GM06990 (cell line): ENCODE measurements around the gene CXXC5.

ENCODE experiments used
- DNase-seq: peaks from one replicate; pipeline ENCODE4 v3.0.0-alpha.2; 2011; ENCODE audit not compliant: insufficient read length; ENCODE audit errors: extremely low read depth
- H3K27me3 ChIP-seq: replicated peaks from 2 replicates; pipeline ENCODE4 v1.6.0; 2011; ENCODE audit warnings: low read length; ENCODE audit not compliant: control insufficient read depth, insufficient read depth
- H3K36me3 ChIP-seq: 2 replicates; pipeline ENCODE4 v1.5.1; 2011; ENCODE audit warnings: low read length; ENCODE audit not compliant: control insufficient read depth, insufficient read depth
- H3K4me3 ChIP-seq: replicated peaks from 2 replicates; pipeline ENCODE4 v1.5.1; 2011; ENCODE audit warnings: low read depth, mild to moderate bottlenecking, control low read depth, low read length
- TF ChIP-seq, protein P1 (sequence below): IDR thresholded peaks from 2 replicates; pipeline ENCODE4 v1.5.1; 2011; ENCODE audit warnings: low read length, control low read depth, mild to moderate bottlenecking, inconsistent platforms; ENCODE audit not compliant: insufficient read depth, poor library complexity, severe bottlenecking

CXXC5 gene

DNA sequence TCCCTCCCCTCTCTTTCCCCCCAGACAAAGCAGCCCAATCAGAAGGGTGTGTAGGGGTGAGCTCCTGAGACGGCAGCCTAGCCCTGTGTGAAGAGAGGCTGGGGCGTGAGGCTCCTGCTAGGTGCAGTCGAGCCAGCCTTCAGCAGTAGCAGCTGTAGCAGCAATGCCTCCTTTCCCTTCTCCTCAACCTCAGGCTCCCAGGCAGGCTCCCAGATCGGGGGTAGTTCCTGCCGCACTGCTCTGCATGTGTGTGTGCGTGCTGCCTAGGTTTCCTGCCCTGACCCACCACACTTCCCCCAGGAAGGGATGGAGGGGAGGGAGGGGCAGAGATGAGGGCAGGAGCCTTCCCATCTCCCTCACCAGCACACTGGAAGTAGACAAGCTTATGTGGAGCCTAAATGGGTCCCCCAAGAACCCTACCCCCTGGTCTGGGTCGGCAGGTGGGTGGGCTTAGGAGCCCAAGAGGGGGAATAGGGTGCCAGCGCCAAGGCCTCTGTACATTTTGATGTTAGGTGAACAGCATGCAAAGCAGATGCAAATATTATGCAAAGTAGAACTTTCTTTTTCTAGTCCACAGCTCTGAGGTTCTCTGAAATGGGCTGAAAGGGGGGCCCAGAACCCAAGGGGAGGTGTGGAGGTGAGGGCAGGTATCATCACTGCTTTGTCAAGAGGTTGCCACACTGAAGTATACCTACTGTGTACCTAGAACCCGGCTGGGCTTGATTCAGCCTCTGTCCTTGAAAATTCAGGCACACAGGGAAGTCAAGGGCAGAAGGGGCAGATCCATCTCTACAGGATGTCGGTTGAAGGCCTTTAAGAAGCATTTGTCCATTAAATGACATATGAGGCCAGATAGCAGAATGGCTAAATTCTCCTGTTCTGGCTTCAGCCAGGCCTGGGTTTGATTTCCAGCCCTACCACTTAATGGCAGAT lies 57.8 kb downstream of the CXXC5 start:
- H3K4me3 ChIP-seq = no peak overlapping the region
- no peaks in the 10 kb centered on the region for H3K36me3 ChIP-seq
- no peaks in the 10 kb centered on the region; the same call in 1 of the 2 replicates for H3K27me3 ChIP-seq
- TF ChIP-seq, protein P1, sequence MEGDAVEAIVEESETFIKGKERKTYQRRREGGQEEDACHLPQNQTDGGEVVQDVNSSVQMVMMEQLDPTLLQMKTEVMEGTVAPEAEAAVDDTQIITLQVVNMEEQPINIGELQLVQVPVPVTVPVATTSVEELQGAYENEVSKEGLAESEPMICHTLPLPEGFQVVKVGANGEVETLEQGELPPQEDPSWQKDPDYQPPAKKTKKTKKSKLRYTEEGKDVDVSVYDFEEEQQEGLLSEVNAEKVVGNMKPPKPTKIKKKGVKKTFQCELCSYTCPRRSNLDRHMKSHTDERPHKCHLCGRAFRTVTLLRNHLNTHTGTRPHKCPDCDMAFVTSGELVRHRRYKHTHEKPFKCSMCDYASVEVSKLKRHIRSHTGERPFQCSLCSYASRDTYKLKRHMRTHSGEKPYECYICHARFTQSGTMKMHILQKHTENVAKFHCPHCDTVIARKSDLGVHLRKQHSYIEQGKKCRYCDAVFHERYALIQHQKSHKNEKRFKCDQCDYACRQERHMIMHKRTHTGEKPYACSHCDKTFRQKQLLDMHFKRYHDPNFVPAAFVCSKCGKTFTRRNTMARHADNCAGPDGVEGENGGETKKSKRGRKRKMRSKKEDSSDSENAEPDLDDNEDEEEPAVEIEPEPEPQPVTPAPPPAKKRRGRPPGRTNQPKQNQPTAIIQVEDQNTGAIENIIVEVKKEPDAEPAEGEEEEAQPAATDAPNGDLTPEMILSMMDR = no peak
- DNase-seq = no peak

DNA sequence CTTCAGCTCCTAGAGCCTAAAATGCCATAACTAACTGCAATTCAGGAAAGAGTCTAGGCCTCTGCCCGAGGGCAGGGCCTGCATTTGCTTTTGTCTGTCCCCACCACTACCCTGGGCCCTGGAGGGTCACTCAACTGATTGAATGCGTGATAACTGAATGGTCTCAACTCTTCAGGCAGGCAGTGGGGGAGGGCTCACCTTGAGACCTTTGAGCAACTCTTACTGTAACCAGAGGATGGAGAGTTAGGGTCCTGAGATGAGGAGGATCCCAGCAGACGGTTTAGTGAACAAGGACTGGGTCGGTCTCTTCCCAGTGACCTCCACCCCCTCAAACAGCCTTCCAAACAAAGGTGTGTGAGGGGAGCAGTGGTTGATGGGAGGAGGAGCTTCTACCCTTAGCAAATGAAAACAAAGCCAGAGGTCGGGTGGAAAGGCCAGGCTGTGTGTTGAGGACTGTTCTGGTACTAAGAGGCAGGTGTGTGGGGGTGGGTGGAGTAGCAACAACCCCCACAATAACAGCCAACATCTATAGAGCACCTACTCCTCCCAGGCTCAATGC lies 59.4 kb downstream of the CXXC5 start:
- Histone ChIP-seq H3K27me3 (no peaks in the 10 kb centered on the region), H3K4me3 (no peak overlapping the region), H3K36me3 (no peaks in the 10 kb centered on the region)
- TF ChIP-seq, protein P1 = no peak
- DNase-seq = no peak

DNA sequence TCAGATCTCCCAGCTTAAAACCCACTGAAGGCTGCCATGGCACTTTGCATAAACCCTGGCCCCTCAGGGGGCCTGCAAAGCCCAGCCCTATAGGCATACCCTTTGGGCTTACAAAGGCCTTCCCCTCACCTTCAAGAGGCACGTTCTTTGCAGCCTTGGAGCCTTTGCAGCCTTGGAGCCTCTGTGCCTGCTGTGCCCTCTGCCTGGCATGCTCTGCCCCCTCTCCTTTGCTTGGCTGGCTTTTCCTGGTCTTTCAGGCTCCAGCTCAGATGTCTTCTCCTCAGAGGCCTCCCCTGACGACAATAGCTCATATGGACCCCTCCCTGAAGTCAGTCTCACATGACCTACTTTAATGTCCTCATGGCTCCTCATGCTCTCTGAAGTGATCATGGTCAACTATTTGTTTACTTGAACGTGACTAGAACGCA lies 60.3 kb downstream of the CXXC5 start:
- TF ChIP-seq, protein P1 = no peak
- Histone ChIP-seq H3K4me3 (no peak overlapping the region), H3K27me3 (no peaks in the 10 kb centered on the region; the same call in 1 of the 2 replicates), H3K36me3 (no peaks in the 10 kb centered on the region)
- no peak for DNase-seq

DNA sequence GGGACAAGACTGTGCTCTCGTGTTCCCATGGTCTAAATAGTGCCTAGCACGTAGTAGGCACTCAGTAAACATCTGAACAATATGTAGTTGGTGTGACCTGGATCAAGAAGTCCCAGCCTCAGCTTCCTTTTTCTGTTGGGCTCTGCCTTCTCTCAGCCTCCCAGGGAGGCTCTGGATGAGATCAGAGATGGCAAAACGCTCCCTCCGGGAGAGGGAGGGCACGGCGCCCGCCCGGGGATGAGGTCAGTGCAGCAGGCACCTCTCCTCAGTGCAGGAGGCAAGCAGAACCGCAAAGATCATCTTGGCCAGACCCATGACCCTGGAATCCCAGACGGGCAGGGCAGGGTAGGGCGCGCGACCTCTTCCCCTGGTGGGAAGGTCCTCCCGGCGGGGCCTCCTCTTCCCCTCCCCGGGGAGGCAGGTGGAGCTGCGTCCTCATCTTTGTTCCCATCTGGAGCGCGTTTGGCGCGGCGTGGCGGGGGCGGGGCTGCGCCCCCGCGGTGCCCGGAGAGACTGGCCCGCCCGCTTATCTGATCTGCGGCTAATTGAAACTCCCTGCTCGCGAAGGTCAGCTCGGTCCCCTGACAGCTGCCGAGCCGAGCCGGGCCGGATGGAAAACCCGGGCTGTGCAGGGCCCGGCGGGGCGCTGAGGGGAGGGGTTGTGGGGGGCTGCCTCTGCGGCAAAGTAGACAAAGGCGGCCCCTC lies 60.9 kb downstream of the CXXC5 start:
- H3K4me3 ChIP-seq = peak overlapping the region; percentile 22; the same call in 1 of the 2 replicates
- peak; percentile 51 for DNase-seq
- no peaks in the 10 kb centered on the region; the same call in 1 of the 2 replicates for H3K27me3 ChIP-seq
- H3K36me3 ChIP-seq = no peaks in the 10 kb centered on the region
- TF ChIP-seq, protein P1 = no peak

DNA sequence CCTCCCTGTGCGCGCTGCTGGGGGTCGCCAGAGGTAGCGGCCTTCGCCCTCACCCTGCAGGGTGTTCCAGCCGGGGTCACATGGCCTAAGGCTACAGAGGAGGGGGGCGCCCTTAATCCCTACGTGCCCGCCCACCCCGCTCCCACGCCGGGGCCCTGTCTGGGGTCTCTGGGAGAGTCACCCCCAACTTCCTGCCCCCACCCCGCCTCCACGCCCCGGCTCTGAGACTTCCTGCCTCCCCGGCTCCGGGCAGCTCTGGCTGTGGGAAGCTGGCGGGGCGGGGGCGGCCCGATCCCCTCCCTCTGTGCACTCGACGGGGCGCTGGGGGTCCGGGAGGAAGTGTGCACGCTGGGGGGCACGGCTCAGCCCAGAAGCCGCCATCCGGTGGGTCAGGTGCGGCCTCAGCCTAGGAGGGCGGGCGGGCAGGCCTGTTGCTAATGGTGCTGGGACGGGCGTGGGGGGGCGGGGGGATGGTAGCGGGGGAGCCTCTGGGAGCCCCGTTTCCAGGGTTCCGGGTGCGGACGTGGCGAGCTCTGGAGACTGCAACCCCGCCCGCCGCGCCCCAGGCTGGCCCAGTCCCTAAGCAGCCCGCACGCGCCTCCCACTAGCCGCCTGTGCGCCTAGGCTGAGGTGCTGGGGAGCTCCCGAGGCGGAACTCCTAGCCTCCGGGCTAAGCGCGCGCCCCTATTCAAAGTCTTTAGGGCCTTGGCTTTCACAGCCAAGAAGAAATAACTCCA lies 61.6 kb downstream of the CXXC5 start:
- peak overlapping the region; percentile 22 for H3K4me3 ChIP-seq
- H3K27me3 ChIP-seq = no peaks in the 10 kb centered on the region; the same call in 1 of the 2 replicates
- peak; percentile 49 for DNase-seq
- H3K36me3 ChIP-seq = no peaks in the 10 kb centered on the region
- TF ChIP-seq, protein P1 = no peak
